ENCODE data around the gene ZBP1.

Gene ZBP1

GRCh38 chr20:57657535-57658446 lies 37.6 kb upstream of the ZBP1 start:
- DNase-seq: peak; percentile 60

DNA sequence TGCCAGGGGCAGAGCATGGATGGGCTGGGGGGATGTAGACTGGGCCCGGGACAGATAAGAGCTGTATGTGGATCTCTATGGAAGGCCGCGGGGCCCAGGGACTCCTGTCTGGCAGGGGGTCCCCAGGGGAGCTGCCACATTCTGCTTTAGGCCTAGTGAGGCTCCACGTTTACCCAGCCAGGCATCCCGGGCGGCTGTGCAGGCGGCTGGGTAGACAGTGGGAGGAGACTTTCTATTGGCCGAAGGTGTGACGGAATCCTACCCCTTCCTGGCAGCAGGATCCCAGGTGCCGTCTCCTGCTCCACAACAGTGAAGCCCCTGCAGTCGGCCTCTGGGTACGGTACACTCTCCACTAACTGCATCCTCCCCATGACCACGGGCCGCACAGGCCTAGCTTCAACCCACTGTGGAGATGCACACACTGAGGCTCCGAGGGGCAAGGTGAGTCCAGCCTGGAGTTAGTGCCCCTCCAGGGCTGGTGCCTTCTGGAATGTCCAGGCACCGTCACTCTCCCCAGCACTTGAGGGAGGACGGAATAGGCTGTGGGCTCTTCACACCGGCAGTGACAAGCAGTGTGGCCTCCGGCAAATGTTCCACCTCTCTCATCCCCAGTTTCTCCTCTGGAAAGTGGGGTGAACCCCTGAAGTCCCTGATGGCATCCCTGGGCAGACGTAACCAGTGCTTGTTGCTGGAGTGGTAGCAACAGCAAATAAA lies 36.8 kb upstream of the ZBP1 start:
- no peak for DNase-seq

GRCh38 chr20:57656252-57656820 lies 36.1 kb upstream of the ZBP1 start:
- no peak for DNase-seq

DNA sequence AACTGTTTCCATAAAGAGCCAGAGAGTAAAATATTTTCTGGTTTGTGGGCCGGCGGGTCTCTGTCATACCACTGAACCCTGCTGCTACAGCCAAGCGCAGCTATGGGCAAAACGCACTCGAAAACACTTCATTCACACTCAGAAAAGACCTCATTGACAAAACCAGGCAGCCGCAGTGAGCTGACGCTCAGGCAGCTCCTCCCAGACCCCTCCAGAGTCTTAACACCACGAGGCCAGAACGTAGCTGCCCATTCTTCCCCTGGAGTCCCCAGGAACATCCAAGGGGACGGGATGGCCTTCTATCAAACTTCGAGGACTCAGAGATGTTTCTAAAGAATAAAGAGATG lies 35.6 kb upstream of the ZBP1 start:
- DNase-seq: no peak

DNA sequence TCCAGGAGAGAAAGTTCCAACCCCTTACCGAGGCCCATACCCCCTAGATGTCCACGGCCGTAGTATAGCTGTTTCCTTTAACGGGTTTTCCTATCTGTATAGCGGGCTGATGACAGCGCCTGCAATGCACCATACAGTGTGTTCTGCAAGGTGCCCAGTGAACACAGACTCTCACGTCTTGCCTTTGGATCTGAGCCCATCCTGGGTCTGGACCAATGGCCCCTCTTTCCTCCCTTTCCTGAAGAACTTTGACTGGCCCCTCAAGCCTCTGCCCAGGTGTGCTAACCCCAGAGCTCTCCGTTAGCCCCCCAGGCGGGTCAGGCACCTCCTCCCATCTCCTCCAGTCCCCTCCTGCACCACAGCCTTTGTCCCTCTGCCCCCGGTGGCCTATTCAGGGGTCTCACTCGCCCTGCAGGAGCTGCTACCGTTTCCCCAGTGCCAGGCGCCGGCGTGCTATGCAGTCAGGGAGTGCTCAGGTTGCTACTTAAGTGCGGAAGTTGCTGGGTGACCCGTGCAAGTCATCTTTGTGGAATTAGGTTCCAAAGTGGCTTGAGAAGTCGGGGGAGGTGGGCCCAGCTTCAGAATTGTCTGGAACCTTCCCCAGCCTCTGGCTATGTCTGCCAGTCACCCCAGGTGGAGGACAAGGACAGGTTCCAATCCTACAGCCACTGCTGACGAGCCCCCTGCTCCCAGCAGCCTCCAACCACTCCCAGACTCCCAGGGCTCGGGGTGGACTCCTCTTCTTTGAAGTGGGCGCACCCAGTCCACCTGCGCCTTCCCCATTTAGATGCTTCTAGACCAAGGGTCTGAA lies 35.0 kb upstream of the ZBP1 start:
- no peak for DNase-seq

DNA sequence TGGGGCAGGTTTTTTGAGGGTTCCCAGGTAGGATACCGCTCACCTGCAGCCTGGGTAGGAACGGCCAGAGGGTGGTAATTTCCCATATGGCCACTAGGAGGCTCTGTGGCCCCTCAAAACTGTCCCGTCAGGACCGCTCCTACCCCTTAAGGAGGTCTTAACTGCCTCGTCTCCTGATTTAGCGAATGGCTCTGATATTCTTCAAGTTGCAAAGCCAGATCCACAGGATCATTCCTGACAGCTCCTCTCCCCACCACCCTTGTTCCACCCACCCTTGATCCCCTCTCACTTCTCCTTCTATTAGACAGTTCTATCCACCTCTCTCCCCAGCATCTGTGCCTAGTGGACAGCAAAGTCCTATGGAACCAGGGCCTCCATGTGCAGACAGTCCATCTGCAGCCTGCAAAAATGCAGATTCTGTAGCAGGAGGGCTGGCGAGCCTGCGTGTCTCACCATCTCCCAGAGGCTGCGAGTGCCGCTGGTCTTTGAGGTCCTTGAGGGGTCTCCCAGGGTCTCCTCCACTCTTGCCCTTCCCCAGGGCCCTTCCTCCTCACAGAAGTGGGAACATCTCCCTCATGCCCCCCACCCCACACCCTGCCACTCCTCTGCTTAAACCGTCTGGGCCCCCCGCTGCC lies 34.3 kb upstream of the ZBP1 start:
- DNase-seq: peak; percentile 69

GRCh38 chr20:57653910-57654309 lies 33.7 kb upstream of the ZBP1 start:
- no peak for DNase-seq

DNA sequence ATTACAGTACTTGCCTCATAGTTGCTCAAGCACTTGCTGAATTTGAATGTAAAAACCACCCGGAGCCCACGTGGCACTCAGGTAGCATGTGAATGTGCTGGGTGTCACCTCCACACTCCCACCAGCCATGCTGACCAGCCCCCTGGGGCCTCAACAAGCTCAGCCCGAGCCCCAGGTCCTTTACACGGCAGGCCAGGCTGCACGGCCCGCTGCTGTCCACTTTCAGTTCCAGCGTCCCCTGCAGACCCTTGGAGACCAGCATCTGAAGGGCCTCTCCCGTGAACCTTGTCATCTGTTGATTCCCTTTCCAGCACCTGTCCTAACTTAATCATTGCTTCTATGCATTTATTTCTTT lies 33.3 kb upstream of the ZBP1 start:
- DNase-seq: no peak

DNA sequence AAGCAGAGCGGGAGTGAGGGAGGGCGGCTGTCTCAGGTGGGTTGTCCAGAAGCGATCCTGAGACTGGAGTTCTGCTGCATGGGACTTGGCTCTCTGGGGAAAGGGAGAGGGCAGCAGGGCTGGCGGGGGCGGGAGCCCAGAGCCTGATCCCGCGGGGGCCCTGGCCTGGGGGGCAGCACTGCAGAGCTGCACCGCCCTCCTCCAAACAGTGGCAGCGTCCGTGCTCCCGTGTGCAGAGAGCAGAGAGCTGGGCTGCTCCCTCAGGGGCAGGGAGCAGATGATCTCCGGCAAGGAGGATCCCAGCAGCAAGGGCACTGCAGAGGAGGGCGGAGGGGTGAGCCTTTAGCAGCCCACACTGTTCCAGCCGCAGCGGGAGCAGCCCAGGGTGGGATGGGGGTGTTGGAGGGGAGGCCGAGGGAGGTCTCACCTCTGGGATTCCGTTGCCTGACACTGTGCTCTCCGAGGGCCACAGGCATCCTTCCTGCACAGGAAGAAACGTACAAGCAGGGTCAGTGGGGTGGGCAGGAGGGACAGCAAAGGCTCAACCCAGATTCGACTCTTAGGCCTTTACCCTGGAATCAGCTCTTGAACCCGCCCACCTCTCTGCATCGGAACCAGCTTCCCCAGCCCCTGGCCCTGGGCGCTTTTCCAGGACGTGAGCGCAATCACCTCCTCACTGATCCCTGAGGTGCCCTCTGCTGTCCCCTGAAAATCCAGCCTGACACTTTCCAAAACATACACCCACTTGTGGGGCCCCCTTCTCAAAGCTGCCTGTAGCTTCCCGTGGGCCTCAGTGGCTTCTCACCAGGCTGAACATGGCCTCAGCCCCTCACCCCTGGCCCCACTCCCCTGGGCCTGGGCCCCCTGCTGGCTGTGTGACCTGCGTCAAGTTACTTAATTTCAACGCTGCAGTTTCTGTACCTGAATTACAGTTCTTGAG lies 32.6 kb upstream of the ZBP1 start:
- no peak for DNase-seq

- no peak for DNase-seq
These were observed 31.8 kb upstream of the ZBP1 start for GRCh38 chr20:57651881-57652605.

DNA sequence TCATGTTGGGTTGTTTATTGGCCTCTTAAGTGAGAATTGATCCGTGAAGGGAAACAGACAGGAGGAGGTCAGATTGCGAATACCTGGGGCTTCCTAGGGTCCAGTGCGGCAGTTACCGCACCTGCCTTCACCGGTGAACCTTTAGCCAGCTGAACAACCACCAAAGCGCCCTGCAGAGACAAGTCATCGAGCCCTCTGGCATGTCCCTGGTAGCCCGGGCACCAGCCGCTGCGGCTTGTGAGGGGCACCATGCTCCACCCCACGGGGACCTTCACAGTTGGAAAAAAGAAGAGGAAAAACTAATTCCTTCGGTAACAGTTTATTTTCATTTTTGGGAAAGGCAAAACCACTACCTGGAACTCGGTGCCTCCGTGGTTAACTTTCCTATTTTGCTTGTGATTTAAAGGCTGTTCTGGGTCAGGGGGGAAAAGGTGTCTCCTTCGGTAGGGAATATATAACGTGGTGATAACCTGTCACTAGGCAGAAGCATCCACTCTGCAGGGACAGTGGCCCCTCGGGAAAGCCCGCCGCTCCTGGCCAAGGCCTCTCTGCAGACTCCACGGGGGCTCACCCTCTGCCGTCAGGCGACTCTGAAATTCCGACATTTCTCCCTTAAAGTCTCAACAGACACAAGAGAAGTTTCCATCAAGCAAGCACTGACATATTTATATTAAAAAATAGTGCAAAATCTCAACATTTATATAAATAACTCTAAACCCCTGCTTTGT lies 30.7 kb upstream of the ZBP1 start:
- no peak for DNase-seq

GRCh38 chr20:57650266-57650665 lies 30.0 kb upstream of the ZBP1 start:
- no peak for DNase-seq

DNA sequence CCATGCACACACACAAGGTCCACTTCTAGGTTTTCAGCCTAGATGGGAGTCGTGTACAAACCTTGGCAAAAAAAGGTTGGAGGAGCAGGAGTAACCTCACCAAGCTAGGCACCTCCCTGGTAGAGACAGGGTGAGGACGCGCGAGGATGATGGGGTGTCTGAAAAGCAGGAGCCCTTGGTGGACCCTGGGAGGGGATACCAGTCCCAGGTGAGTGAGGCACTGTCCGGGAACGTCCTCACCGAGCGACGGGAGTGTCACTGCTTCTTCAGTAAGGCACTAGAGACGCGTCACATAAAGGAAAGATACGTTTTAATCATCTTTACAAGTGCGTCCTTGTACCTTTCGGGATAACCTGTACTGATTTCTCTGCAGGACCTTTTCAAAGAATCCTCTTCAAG lies 29.4 kb upstream of the ZBP1 start:
- DNase-seq: no peak

DNA sequence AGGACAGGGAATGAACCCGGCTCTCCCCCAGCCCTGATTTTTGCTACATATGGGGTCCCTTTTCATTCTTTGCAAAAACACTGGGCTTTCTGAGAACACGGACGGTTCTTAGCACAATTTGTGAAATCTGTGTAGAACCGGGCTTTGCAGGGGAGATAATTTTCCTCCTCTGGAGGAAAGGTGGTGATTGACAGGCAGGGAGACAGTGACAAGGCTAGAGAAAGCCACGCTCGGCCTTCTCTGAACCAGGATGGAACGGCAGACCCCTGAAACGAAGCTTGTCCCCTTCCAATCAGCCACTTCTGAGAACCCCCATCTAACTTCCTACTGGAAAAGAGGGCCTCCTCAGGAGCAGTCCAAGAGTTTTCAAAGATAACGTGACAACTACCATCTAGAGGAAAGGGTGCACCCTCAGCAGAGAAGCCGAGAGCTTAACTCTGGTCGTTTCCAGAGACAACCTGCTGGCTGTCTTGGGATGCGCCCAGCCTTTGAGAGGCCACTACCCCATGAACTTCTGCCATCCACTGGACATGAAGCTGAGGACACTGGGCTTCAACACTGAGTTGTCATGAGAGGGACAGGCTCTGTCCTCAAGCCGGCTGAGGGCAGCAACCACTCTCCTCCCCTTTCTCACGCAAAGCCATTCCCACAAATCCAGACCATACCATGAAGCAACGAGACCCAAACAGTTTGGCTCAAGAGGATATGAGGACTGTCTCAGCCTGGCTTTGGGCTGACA lies 28.8 kb upstream of the ZBP1 start:
- no peak for DNase-seq

DNA sequence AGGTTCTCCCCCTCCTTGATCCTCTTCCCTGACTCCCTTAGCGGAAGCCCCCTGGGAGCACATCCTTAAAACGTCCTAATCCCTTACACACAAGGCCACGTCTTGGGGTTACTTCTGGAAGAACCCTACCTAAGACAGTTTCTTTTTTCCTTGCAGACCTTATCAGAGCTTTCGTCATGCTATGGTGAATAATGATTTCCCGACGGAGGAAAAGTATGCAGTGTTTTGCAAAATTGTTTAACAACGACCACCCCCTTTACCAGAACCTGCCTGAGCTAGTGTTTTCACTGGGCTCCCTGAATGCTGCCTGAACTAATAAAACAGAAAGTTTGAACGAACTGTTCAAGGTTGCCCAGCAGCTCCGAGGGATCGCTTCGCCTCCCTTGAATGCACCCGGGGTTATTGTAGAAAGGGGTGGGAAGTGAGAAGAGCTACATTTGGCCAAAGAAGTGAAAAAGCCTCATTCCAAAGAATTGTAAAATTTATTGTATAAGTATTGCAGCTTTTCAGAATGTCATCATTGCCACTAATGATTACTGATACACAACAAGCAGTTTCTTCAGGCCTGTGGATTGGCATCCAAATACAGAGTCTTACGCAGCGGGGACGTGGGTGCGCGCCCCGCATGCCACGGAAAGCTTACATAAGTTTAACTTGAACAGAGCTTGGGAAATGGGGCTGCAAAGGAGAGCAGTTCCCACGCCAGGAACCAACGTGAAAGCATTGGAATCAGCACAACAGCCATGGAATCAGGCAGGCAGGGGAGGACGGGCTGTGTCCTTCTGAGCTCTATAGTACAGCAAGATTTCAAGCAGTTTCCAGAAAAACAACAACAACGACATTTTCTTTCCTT lies 27.9 kb upstream of the ZBP1 start:
- no peak for DNase-seq

DNA sequence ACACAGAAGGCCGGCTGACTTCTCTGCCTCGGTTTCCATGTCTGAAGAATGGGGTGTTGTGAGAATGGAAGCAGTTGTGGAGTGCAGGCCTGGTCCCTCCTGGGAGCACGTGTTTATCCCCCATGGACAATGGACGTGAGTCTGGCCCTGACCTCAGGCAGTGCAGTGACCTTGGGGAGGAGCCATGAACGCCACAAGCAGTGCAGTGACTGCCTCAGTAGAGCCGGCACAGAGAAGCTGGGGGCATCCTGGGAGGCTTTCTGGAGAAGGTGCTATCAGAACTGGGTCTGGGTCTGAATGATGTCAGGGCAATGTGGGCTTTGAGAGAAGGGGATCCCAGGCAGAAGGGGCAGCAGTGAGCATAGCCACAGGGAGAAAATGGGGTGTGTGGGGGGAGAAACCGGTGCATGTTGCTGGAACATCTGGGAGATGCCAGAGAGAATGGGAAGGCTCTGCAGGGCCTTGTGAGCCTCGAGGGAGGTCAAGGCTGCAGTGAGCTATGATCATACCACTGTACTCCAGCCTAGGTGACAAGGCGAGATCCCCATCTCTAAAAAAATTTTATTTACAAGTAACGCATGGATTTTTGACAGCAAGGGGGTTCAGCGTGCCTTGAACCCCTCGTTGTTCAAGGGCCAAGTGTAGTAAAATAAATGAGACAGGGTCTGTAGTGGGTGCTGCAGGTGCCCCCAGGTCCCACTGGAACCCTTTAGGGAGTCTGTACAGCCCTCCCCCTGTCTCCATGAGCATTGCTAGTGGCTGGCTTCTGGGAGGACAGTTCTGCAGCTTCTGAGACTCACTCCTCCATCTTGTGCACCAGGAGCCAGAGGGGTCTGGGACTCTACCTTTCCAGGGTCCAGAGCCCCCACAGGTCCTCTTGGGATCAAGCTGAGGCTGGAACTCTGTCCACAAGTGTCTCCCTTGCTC lies 27.0 kb upstream of the ZBP1 start:
- no peak for DNase-seq

DNA sequence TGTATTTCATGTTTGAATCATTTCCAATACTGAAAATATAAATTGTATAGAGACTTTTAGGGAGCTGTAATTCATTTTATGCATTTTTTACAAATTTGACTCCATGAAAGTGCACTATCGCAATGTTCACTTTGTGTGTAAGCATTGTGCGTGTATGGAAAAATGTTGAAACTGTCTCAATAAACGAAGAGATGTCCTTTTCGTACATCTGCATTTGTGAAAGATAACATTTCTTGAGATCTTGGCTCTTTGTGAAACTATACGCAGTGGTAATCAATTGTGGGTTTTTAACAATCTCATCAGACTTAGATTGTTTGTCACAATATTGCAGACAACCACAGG lies 18.6 kb upstream of the ZBP1 start:
- DNase-seq: no peak
